Stomach (tissue), 9 donors: ENCODE measurements around the gene CACNB2. TPM values are rescaled to one million over a fixed set of nuclear protein-coding genes. Genes with fewer than 3 reads are reported as not detected.

Experiments
- DNase-seq, 2 donors: peaks; one replicate each; pipeline versions ENCODE4 v3.0.0 to v3.0.0-alpha.2; 2013 to 2019
- H3K27ac ChIP-seq, 5 donors: fragments of 200-600 bp in 4 of 5; sonication (generic) in 4 of 5; one replicate each; pipeline ENCODE4 v1.5.1; 2013 to 2019; ENCODE audit warnings: mild to moderate bottlenecking in 1 of 5, moderate library complexity in 1 of 5
- H3K27me3 ChIP-seq, 3 donors: fragments of 200-600 bp; sonication (generic); one replicate each; pipeline ENCODE4 v1.5.1; 2017 to 2019; ENCODE audit warnings: mixed run types in 1 of 3
- H3K36me3 ChIP-seq, 4 donors: fragments of 200-600 bp; sonication (generic); 1 replicate in 3 of 4; 2 replicates in 1 of 4; pipeline ENCODE4 v1.5.1; 2016 to 2019
- H3K4me1 ChIP-seq, 4 donors: fragments of 200-600 bp; sonication (generic); one replicate each; pipeline ENCODE4 v1.5.1; 2016 to 2019
- H3K4me3 ChIP-seq, 4 donors: fragments of 200-600 bp; sonication (generic) in 3 of 4; one replicate each; pipeline ENCODE4 v1.5.1; 2016 to 2019; ENCODE audit warnings: mild to moderate bottlenecking in 1 of 4
- H3K9me3 ChIP-seq, 4 donors: fragments of 200-600 bp; sonication (generic); one replicate each; pipeline ENCODE4 v1.5.1; 2016 to 2019
- CTCF ChIP-seq, 7 experiments: fragments of 450-650 bp in 4 of 7; fragments of 200-600 bp in 3 of 7; sonication (generic) in 3 of 7; IDR thresholded peaks; one replicate each; pipeline ENCODE4 v1.5.1; 2016 to 2019; ENCODE audit warnings: antibody characterized with exemption in 7 of 7, control low read depth in 2 of 7, mild to moderate bottlenecking in 1 of 7
- EP300 ChIP-seq: sonication (generic); formaldehyde crosslinking; IDR thresholded peaks from one replicate; pipeline ENCODE4 v1.6.1; 2017; ENCODE audit warnings: antibody characterized with exemption
- POLR2A ChIP-seq, 4 donors: fragments of 450-650 bp; IDR thresholded peaks; one replicate each; pipeline ENCODE4 v1.6.1; 2016; ENCODE audit warnings: antibody characterized with exemption in 4 of 4, control low read depth in 2 of 4, mild to moderate bottlenecking in 1 of 4, moderate library complexity in 1 of 4
- POLR2AphosphoS5 ChIP-seq, 3 donors: sonication (generic); formaldehyde crosslinking; IDR thresholded peaks; one replicate each; pipeline ENCODE4 v1.6.1; 2016; ENCODE audit warnings: antibody characterized with exemption in 3 of 3
- WGBS, 5 donors: extraction: QIAGEN DNeasy Blood & Tissue Kit in 3 of 5; methylation state at CpG; one replicate each; pipeline versions ENCODE4 v1.1.5 to v1.1.7; 2013 to 2018; 5-methylcytosine and 5-hydroxymethylcytosine counted together
- intact Hi-C: fragments of 100-400 bp; cut with DNase I; formaldehyde crosslinking; loops from one replicate; pipeline ENCODE4 v1.15.1; 2023; ENCODE audit warnings: low total_unique reads
- polyA plus RNA-seq, 3 donors: library from polyadenylated mRNA; stranded (reverse); fragments of 200-250 nt; gene quantifications; one replicate each; pipeline ENCODE4 v1.2.3, GENCODE V29; 2013
- total RNA-seq, 5 donors: library from RNA; depleted of rRNA; stranded (reverse); fragments of >200 nt; gene quantifications; one replicate each; pipeline versions ENCODE4 v1.1.0 to v1.2.3, GENCODE V29; 2014 to 2016
- donor health status: healthy with polysubstance abuse.
- donor health status: Bipolar disorder and iron deficiency.
- donor health status: healthy.

The CACNB2 gene
- total and polyA plus RNA-seq, 8 donors = 0.31 to 42.9 (median 14.3) TPM

- TF ChIP-seq CTCF (IDR thresholded peaks at IDR 0.05) (no peak), POLR2A (IDR thresholded peaks at IDR 0.05) (no peak), POLR2AphosphoS5 (IDR thresholded peaks at IDR 0.05) (no peak), EP300 (no peak)
- no peaks in the 10 kb centered on the region for H3K9me3 ChIP-seq
- H3K36me3 ChIP-seq = no peaks in the 10 kb centered on the region
- H3K27ac ChIP-seq = peak overlapping the region in 2 of 5 donors; percentile 57 to 86
- no peaks in the 10 kb centered on the region for H3K27me3 ChIP-seq
- H3K4me1 ChIP-seq = peaks cover 0 to 12% (median 3%) of the 10 kb centered on the region in 4 donors
- no peak for DNase-seq
- no peak overlapping the region for H3K4me3 ChIP-seq
- intact Hi-C loops = no loop called here
Observed at GRCh38 chr10:18201877-18202276, 61.7 kb downstream of the CACNB2 start.

DNA sequence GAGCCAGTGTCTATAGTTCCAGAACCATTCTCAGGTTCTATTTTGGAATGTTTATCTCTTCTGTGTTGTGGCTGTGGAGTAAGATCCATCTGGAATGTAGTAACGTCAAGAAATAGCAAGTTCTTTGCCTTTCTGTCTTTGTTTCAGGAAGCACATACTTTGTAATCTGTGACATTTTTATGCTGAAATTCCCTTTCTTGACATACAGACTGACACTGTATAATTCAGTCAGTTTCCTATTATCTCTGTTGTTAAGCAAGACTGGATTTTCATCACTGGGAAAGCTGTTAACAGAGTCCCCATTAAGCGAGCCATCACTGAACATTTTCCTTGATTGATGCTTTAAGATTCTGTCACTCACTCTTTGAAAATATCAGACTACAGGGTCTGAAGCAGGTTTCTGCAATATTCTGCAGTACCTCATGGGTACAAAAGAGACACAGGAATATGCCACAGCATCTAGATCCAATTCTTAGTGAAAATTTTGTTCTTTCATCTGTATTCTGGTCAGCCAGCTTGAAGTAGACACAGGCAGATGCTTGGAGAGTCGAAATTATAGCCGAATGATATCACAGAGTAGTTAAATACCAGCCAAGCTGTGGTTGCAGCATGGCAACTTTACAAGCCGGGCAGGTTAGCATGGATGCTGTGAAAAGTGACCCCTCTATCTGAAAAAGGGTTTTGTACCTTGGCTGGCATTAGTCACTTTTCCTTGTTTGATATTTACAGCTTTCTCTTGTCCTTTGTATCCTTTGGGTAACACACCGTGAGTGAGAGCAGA lies 62.6 kb downstream of the CACNB2 start:
- no peaks in the 10 kb centered on the region for H3K9me3 ChIP-seq
- H3K4me1 ChIP-seq = peaks cover 0 to 11% (median 3%) of the 10 kb centered on the region in 4 donors
- DNase-seq = peak in 1 of 2 donors; percentile 21
- 48 to 54% (median 48%) methylated on average over 6 of the region's 6 CpGs for WGBS, 5 donors
- TF ChIP-seq POLR2AphosphoS5 (IDR thresholded peaks at IDR 0.05) (no peak), EP300 (no peak)
- H3K4me3 ChIP-seq = peak overlapping the region in 1 of 4 donors; percentile 7
- intact Hi-C loops = no loop called here
- H3K27me3 ChIP-seq = no peaks in the 10 kb centered on the region
- no peaks in the 10 kb centered on the region for H3K36me3 ChIP-seq
- H3K27ac ChIP-seq = peak overlapping the region in 3 of 5 donors; percentile 54 to 86 (median 57)

- intact Hi-C loops = no loop called here
- no peak for DNase-seq
- no peak for TF ChIP-seq CTCF (IDR thresholded peaks at IDR 0.05)
- TF ChIP-seq EP300 = no peak
- no peak for TF ChIP-seq POLR2AphosphoS5 (IDR thresholded peaks at IDR 0.05)
- TF ChIP-seq POLR2A (IDR thresholded peaks at IDR 0.05) = no peak
- WGBS, 5 donors = 57 to 68% (median 66%) methylated on average over 6 of the region's 6 CpGs
- H3K27me3 ChIP-seq = no peaks in the 10 kb centered on the region
- peak overlapping the region in 3 of 5 donors; percentile 54 to 86 (median 57) for H3K27ac ChIP-seq
- no peaks in the 10 kb centered on the region for H3K9me3 ChIP-seq
- H3K4me3 ChIP-seq = peak overlapping the region in 1 of 4 donors; percentile 7
- peaks cover 0 to 11% (median 3%) of the 10 kb centered on the region in 4 donors for H3K4me1 ChIP-seq
- no peaks in the 10 kb centered on the region for H3K36me3 ChIP-seq
Observed at GRCh38 chr10:18203471-18203870, 63.2 kb downstream of the CACNB2 start.

GRCh38 chr10:18204039-18204835 lies 64.0 kb downstream of the CACNB2 start:
- Histone ChIP-seq H3K27me3 (no peaks in the 10 kb centered on the region), H3K27ac (peak overlapping the region in 2 of 5 donors; percentile 57 to 86), H3K9me3 (no peaks in the 10 kb centered on the region), H3K4me1 (peaks cover 0 to 11% (median 3%) of the 10 kb centered on the region in 4 donors), H3K36me3 (no peaks in the 10 kb centered on the region), H3K4me3 (no peak overlapping the region)
- WGBS, 5 donors = 21 to 33% (median 24%) methylated on average over 6 of the region's 6 CpGs
- intact Hi-C loops = no loop called here
- TF ChIP-seq CTCF (IDR thresholded peaks at IDR 0.05) = no peak
- TF ChIP-seq POLR2AphosphoS5 (IDR thresholded peaks at IDR 0.05) = no peak
- TF ChIP-seq EP300 = no peak
- no peak for TF ChIP-seq POLR2A (IDR thresholded peaks at IDR 0.05)
- DNase-seq = peak in 1 of 2 donors; percentile 70
